Activated CD4-positive, alpha-beta T cell treated with anti-CD3 and anti-CD28 coated beads for 48 hours (primary cell): Measurements from ENCODE around the gene MNAT1.
"Not testable (repeated sequence)": the region's sequence is repeated elsewhere in the genome, so short reads cannot be mapped to it uniquely, and the experiment has no call there.

Experiments
- DNase-seq: peaks from one replicate; pipeline ENCODE4 v3.0.0-alpha.2; 2020

MNAT1 gene

GRCh38 chr14:60734465-60735242 is at the start of gene MNAT1:
TSS of gene MNAT1 (plus strand) at chr14:60734761. CDS start at chr14:60734863, 102 bp downstream.
- peak; percentile 87 for DNase-seq

- no peak for DNase-seq
Measured at GRCh38 chr14:60686865-60687264, 47.7 kb upstream of the MNAT1 start.

- no peak for DNase-seq
Measured at GRCh38 chr14:60691383-60692113, 43.0 kb upstream of the MNAT1 start.

GRCh38 chr14:60695327-60695726 is 39.2 kb upstream of the MNAT1 start:
- DNase-seq = no peak

GRCh38 chr14:60700598-60700997 is 34.0 kb upstream of the MNAT1 start:
- DNase-seq = no peak

GRCh38 chr14:60705100-60705499 is 29.5 kb upstream of the MNAT1 start:
- DNase-seq = no peak

GRCh38 chr14:60707858-60708257 is 26.7 kb upstream of the MNAT1 start:
- no peak for DNase-seq

GRCh38 chr14:60710494-60710893 is 24.1 kb upstream of the MNAT1 start:
- DNase-seq = no peak

GRCh38 chr14:60713513-60713912 is 21.0 kb upstream of the MNAT1 start:
- DNase-seq = no peak

GRCh38 chr14:60720391-60720790 is 14.2 kb upstream of the MNAT1 start:
- no peak for DNase-seq

- no peak for DNase-seq
Measured at GRCh38 chr14:60720962-60721325, 13.6 kb upstream of the MNAT1 start.

GRCh38 chr14:60721326-60722106 is 13.0 kb upstream of the MNAT1 start:
- peak; percentile 57 for DNase-seq

- DNase-seq = no peak
Measured at GRCh38 chr14:60722107-60722356, 12.5 kb upstream of the MNAT1 start.

GRCh38 chr14:60722357-60723115 is 12.0 kb upstream of the MNAT1 start:
- DNase-seq = peak; percentile 39

GRCh38 chr14:60723116-60723906 is 11.2 kb upstream of the MNAT1 start:
- DNase-seq = peak; percentile 52

GRCh38 chr14:60723907-60724618 is 10.5 kb upstream of the MNAT1 start, which contains the start of gene SIX4:
TSS of gene SIX4 (minus strand) at chr14:60724351. CDS start at chr14:60724074, 277 bp downstream.
- DNase-seq = peak; percentile 41

GRCh38 chr14:60731291-60731690 is 3.3 kb upstream of the MNAT1 start:
- DNase-seq = not testable (repeated sequence)

GRCh38 chr14:60732840-60733483 is 1.6 kb upstream of the MNAT1 start:
- DNase-seq = no peak

- no peak for DNase-seq
Measured at GRCh38 chr14:60735416-60735815, 855 bp downstream of the MNAT1 start.

- no peak for DNase-seq
Measured at GRCh38 chr14:60736494-60736893, 1.9 kb downstream of the MNAT1 start.
